ENCODE results near the gene CCDC152.

The CCDC152 gene

DNA sequence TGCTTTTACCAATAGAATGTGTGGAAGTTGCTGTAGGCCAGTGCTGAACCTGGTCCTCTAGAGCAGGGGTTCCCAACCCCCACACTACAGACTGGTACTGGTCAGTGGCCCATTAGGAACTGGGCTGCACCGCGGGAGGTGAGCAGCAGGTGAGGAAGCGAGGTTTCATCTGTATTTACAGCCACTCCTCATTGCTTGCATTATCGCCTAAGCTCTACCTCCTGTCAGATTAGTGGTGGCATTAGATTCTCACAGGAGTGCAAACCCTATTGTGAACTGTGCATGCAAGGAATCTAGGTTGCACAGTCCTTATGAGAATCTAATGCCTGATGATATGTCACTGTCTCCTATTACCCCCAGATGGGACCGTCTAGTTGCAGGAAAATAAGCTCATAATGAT lies 6.1 kb upstream of the CCDC152 start:
- H3K9me3 ChIP-seq (ENCODE audit: control insufficient read depth in 1 of 2, low read length in 2 of 2): no peaks in the 10 kb centered on the region
- no peak overlapping the region for H3K4me3 ChIP-seq (ENCODE audit: low read depth in 1 of 2, low read length in 2 of 2)
- no peaks in the 10 kb centered on the region for H3K36me3 ChIP-seq (ENCODE audit: control insufficient read depth in 1 of 2, insufficient read depth in 2 of 2, low read length in 2 of 2)
- no peaks in the 10 kb centered on the region for H3K27me3 ChIP-seq (ENCODE audit: low read depth, low read length)
- H3K27ac ChIP-seq (ENCODE audit: low read length): no peak overlapping the region
- H3K4me1 ChIP-seq (ENCODE audit: control insufficient read depth in 1 of 2, insufficient read depth in 2 of 2, low read length in 2 of 2): no peaks in the 10 kb centered on the region

DNA sequence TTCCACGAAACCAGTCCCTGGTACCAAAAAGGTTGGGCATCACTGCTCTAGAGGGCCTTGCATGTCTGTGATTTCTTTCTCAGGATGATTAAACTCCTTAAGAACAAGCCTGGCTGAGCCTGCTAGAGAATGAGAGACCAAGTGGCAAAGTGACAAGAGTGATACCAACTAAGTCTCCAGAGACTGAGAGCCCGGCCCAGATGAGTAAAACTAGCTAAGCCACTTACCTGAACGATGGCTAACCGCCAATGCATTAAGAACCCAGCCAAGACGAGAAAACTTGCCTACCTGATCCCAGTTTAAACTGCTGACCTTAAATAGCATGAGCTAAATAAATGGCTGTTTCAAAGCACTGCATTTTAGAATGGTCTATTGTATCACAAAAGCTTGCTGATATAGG lies 5.6 kb upstream of the CCDC152 start:
- Histone ChIP-seq H3K4me1 (ENCODE audit: control insufficient read depth in 1 of 2, insufficient read depth in 2 of 2, low read length in 2 of 2) (no peaks in the 10 kb centered on the region), H3K27me3 (ENCODE audit: low read depth, low read length) (no peaks in the 10 kb centered on the region), H3K9me3 (ENCODE audit: control insufficient read depth in 1 of 2, low read length in 2 of 2) (no peaks in the 10 kb centered on the region), H3K36me3 (ENCODE audit: control insufficient read depth in 1 of 2, insufficient read depth in 2 of 2, low read length in 2 of 2) (no peaks in the 10 kb centered on the region), H3K4me3 (ENCODE audit: low read depth in 1 of 2, low read length in 2 of 2) (no peak overlapping the region), H3K27ac (ENCODE audit: low read length) (no peak overlapping the region)

DNA sequence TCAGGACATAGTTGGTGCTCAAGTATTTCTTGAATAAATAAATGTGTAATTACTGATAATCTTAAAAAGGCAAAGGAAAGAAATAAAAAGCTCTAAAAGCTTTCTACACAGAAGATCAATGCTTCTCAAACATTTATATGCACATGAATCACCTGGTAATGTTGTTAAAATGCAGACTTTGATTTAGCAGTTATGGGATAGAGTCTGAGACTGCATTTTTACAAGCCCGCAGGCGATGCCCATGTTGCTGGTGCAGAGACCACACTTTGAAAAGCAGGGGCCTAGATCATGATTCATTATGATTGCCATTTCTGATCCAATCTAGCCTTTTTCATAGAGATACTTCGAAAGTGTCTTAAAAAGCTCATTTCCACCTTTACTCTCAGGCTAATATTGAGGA lies 3.5 kb upstream of the CCDC152 start:
- Histone ChIP-seq H3K27me3 (ENCODE audit: low read depth, low read length) (peaks cover 8% of the 10 kb centered on the region), H3K4me1 (ENCODE audit: control insufficient read depth in 1 of 2, insufficient read depth in 2 of 2, low read length in 2 of 2) (no peaks in the 10 kb centered on the region), H3K9me3 (ENCODE audit: control insufficient read depth in 1 of 2, low read length in 2 of 2) (no peaks in the 10 kb centered on the region), H3K36me3 (ENCODE audit: control insufficient read depth in 1 of 2, insufficient read depth in 2 of 2, low read length in 2 of 2) (no peaks in the 10 kb centered on the region), H3K4me3 (ENCODE audit: low read depth in 1 of 2, low read length in 2 of 2) (no peak overlapping the region), H3K27ac (ENCODE audit: low read length) (no peak overlapping the region)

DNA sequence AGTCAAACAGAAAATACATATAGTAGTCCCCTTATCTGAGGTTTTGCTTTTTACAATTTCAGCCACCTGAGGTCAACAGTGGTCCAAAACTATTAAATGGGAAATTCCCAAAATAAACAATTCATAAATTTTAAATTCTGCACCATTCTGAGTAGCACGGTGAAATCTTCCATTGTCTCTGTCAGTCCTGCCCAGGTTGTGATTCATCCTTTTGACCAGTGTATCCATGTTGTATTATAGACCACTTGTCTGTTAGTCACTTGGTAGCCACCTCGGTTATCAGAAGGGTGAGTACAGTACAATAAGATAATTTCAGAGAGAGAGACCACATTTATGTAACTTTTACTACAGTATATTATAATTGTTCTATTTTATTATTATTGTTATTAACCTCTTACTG lies 2.8 kb downstream of the CCDC152 start:
- H3K4me3 ChIP-seq (ENCODE audit: low read depth in 1 of 2, low read length in 2 of 2): no peak overlapping the region
- H3K27me3 ChIP-seq (ENCODE audit: low read depth, low read length): peaks cover 8% of the 10 kb centered on the region
- H3K36me3 ChIP-seq (ENCODE audit: control insufficient read depth in 1 of 2, insufficient read depth in 2 of 2, low read length in 2 of 2): no peaks in the 10 kb centered on the region
- no peaks in the 10 kb centered on the region for H3K4me1 ChIP-seq (ENCODE audit: control insufficient read depth in 1 of 2, insufficient read depth in 2 of 2, low read length in 2 of 2)
- H3K27ac ChIP-seq (ENCODE audit: low read length): no peak overlapping the region
- H3K9me3 ChIP-seq (ENCODE audit: control insufficient read depth in 1 of 2, low read length in 2 of 2): no peaks in the 10 kb centered on the region

DNA sequence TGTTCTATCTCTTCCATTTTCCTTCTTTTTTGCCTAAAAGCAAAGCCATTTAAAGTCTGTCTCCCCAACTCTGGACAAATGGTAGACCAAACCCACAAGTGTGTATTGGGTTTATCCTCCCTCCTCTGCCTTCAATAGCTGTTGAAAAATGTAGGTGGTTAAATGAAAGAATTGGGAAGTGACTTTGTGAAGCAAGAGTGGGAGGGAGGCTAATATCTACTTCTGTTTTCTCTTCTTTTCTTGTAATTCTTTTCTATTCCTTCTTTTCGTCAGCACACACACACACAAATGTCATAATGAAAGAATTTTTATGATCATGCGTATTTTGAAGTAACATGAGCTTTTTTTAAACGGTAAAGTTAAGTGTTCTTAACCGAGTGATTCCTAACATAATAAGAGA lies 3.8 kb downstream of the CCDC152 start:
- Histone ChIP-seq H3K27ac (ENCODE audit: low read length) (no peak overlapping the region), H3K36me3 (ENCODE audit: control insufficient read depth in 1 of 2, insufficient read depth in 2 of 2, low read length in 2 of 2) (no peaks in the 10 kb centered on the region), H3K4me1 (ENCODE audit: control insufficient read depth in 1 of 2, insufficient read depth in 2 of 2, low read length in 2 of 2) (no peaks in the 10 kb centered on the region), H3K27me3 (ENCODE audit: low read depth, low read length) (peaks cover 8% of the 10 kb centered on the region), H3K4me3 (ENCODE audit: low read depth in 1 of 2, low read length in 2 of 2) (no peak overlapping the region), H3K9me3 (ENCODE audit: control insufficient read depth in 1 of 2, low read length in 2 of 2) (no peaks in the 10 kb centered on the region)

DNA sequence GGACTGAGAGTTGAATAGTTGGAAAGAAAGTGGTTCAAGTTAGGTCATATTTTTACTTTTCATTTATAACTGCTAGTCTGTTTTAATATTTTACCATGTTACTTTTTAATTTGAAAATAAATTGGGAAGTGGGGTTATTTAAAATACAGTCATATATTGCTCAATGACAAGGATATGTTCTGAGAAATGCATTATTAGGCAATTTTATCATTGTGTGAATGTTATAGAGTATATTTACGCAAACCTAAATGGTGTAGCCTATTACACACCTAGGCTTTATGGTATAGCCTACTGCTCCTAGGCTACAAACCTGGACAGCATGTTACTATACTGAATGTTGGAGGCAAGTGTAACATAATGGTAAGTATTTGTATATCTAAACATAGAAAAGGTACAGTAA lies 5.2 kb downstream of the CCDC152 start:
- Histone ChIP-seq H3K36me3 (ENCODE audit: control insufficient read depth in 1 of 2, insufficient read depth in 2 of 2, low read length in 2 of 2) (no peaks in the 10 kb centered on the region), H3K27ac (ENCODE audit: low read length) (no peak overlapping the region), H3K4me1 (ENCODE audit: control insufficient read depth in 1 of 2, insufficient read depth in 2 of 2, low read length in 2 of 2) (no peaks in the 10 kb centered on the region), H3K27me3 (ENCODE audit: low read depth, low read length) (peaks cover 8% of the 10 kb centered on the region), H3K9me3 (ENCODE audit: control insufficient read depth in 1 of 2, low read length in 2 of 2) (no peaks in the 10 kb centered on the region), H3K4me3 (ENCODE audit: low read depth in 1 of 2, low read length in 2 of 2) (no peak overlapping the region)

DNA sequence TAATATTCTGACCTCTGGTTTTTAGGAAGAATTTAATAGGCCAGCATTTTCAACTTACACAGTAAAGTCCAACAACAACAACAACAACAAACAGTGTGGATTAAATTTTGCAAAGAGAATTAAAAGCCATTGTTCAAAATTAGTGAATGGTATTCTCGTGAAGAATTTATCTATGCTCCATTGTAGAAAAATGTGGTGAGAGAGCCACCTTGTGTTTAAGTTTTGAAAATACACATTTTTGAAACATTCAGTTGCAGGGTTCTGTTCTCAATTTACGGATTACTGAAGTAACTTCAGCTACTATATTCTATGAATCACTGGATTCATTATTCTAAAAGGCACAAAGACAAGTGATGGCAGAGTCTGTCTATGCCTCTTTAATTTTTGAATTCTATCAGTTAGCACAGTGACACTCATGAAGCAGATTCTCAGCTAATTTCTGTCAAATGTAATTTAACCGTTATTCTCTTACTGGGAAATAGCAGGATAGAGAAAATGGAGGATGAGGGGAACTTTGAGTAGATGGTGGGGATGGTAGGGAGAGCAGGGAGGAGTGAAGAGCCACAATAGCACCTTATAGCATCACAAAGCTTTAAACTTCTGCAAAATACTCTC lies 11.0 kb downstream of the CCDC152 start:
- H3K36me3 ChIP-seq (ENCODE audit: control insufficient read depth in 1 of 2, insufficient read depth in 2 of 2, low read length in 2 of 2): no peaks in the 10 kb centered on the region
- H3K4me1 ChIP-seq (ENCODE audit: control insufficient read depth in 1 of 2, insufficient read depth in 2 of 2, low read length in 2 of 2): no peaks in the 10 kb centered on the region
- H3K27ac ChIP-seq (ENCODE audit: low read length): no peak overlapping the region
- no peaks in the 10 kb centered on the region for H3K27me3 ChIP-seq (ENCODE audit: low read depth, low read length)
- H3K9me3 ChIP-seq (ENCODE audit: control insufficient read depth in 1 of 2, low read length in 2 of 2): peaks cover 0 to 2% of the 10 kb centered on the region in 2 donors
- no peak overlapping the region for H3K4me3 ChIP-seq (ENCODE audit: low read depth in 1 of 2, low read length in 2 of 2)

DNA sequence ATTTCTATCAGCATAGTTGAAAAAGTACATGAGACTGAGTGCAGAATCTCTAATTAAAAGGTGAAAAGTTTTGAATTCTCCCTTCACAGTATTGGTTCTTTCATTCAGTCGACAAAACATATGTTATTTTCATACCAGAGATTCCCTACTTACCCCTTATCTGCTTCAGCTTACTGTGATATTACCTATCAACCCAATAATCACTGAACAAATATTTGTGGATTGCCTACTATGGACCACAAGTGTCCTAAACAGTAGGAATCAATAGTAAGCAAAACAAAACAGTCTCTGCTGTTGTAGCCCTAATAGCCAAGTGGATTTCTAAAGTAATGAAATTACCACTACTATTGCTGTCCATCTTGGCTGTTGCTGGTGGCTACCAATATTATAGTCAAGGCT lies 11.5 kb downstream of the CCDC152 start:
- Histone ChIP-seq H3K36me3 (ENCODE audit: control insufficient read depth in 1 of 2, insufficient read depth in 2 of 2, low read length in 2 of 2) (no peaks in the 10 kb centered on the region), H3K4me1 (ENCODE audit: control insufficient read depth in 1 of 2, insufficient read depth in 2 of 2, low read length in 2 of 2) (no peaks in the 10 kb centered on the region), H3K4me3 (ENCODE audit: low read depth in 1 of 2, low read length in 2 of 2) (no peak overlapping the region), H3K9me3 (ENCODE audit: control insufficient read depth in 1 of 2, low read length in 2 of 2) (peaks cover 0 to 2% of the 10 kb centered on the region in 2 donors), H3K27ac (ENCODE audit: low read length) (no peak overlapping the region), H3K27me3 (ENCODE audit: low read depth, low read length) (no peaks in the 10 kb centered on the region)

DNA sequence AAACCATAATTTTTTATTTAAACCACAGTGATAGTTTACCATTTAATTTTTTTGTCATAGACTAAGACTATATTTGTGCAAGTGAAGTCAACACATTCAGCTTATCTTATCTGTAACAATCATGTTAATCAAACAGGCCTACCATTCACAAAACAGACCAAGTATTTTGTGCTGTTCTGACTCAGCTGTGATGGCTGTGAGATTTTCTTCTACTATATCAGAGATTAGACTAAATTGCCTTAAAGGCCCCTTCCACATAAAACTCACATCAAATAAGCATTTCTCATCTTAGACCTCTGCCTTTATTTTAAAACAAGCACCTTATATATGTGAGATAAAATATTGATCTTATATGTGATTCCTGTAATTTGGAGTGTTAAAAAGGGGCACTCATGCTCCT lies 13.4 kb downstream of the CCDC152 start:
- H3K27me3 ChIP-seq (ENCODE audit: low read depth, low read length): no peaks in the 10 kb centered on the region
- no peaks in the 10 kb centered on the region for H3K4me1 ChIP-seq (ENCODE audit: control insufficient read depth in 1 of 2, insufficient read depth in 2 of 2, low read length in 2 of 2)
- H3K27ac ChIP-seq (ENCODE audit: low read length): no peak overlapping the region
- H3K4me3 ChIP-seq (ENCODE audit: low read depth in 1 of 2, low read length in 2 of 2): no peak overlapping the region
- H3K9me3 ChIP-seq (ENCODE audit: control insufficient read depth in 1 of 2, low read length in 2 of 2): peaks cover 0 to 2% of the 10 kb centered on the region in 2 donors
- no peaks in the 10 kb centered on the region for H3K36me3 ChIP-seq (ENCODE audit: control insufficient read depth in 1 of 2, insufficient read depth in 2 of 2, low read length in 2 of 2)

DNA sequence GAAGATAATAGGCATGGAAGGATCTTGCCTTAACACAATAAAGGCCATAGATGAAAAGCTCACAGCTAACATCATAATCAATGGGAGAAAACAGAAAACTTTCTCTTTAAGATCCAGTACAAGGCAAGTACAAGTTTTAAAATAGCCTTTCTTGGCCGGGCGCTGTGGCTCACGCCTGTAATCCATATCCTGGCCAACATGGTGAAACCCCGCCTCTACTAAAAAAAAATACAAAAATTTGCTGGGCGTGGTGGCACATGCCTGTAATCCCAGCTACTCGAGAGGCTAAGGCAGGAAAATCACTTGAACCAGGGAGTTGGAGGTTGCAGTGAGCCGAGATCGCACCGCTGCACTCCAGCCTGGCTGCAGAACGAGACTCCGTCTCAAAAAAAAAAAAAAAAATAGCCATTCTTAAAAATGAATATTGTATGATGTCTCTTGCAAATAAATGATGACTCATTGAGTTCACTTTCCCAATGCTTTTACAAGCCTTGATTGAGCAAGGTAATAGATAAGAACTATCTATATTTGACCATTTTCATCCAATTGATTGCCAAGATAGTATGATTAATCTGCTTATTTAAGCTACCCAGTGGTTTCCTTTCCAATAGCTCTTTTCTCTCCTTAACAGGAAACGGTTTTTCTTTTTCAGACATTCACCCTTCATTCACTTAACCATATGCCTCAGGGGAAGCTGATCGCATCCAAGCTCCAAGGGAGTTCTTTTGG lies 15.8 kb downstream of the CCDC152 start:
- peaks cover 0 to 2% of the 10 kb centered on the region in 2 donors for H3K9me3 ChIP-seq (ENCODE audit: control insufficient read depth in 1 of 2, low read length in 2 of 2)
- no peak overlapping the region for H3K4me3 ChIP-seq (ENCODE audit: low read depth in 1 of 2, low read length in 2 of 2)
- H3K4me1 ChIP-seq (ENCODE audit: control insufficient read depth in 1 of 2, insufficient read depth in 2 of 2, low read length in 2 of 2): no peaks in the 10 kb centered on the region
- no peaks in the 10 kb centered on the region for H3K36me3 ChIP-seq (ENCODE audit: control insufficient read depth in 1 of 2, insufficient read depth in 2 of 2, low read length in 2 of 2)
- no peaks in the 10 kb centered on the region for H3K27me3 ChIP-seq (ENCODE audit: low read depth, low read length)
- H3K27ac ChIP-seq (ENCODE audit: low read length): no peak overlapping the region

DNA sequence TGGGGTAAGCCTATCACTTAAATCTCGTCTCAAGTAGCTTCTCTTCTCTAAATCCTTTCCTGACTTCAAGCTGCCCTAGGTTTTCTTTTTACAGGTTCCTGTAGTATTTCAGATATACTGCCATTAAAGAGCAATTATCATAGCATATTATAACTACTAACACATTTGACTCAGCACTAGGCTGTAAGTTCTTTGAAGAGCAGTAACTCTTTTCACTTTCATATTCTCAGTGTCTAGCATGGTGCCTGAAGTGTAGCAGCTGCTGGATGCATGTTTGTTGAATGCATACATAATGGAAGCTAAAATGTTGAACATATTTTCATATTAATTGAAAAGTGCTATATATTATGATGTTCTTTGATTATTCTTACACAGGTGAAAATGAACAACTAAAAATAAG lies 22.5 kb downstream of the CCDC152 start:
- Histone ChIP-seq H3K27ac (ENCODE audit: low read length) (no peak overlapping the region), H3K4me3 (ENCODE audit: low read depth in 1 of 2, low read length in 2 of 2) (no peak overlapping the region)

DNA sequence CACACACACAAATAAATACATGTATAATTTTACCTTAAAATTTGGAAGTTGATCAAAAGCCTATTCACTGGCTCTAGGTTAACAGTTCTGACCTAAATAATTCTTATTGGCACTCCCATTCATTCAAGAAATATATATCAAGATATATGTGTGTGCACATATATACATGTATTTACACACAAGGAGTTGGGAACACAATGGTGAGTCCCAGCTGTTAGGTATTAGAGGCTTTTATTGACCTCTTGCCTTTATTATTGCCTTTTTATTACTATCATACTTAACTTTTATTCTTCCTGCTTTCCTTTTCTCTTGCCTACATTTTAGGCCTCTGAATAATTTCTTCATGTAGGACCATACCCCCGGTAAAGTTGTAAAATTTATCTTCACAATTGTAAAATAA lies 25.0 kb downstream of the CCDC152 start:
- H3K36me3 ChIP-seq (ENCODE audit: control insufficient read depth in 1 of 2, insufficient read depth in 2 of 2, low read length in 2 of 2): no peaks in the 10 kb centered on the region
- H3K9me3 ChIP-seq (ENCODE audit: control insufficient read depth in 1 of 2, low read length in 2 of 2): peaks cover 2 to 11% of the 10 kb centered on the region in 2 donors
- H3K27me3 ChIP-seq (ENCODE audit: low read depth, low read length): no peaks in the 10 kb centered on the region
- H3K4me1 ChIP-seq (ENCODE audit: control insufficient read depth in 1 of 2, insufficient read depth in 2 of 2, low read length in 2 of 2): no peaks in the 10 kb centered on the region
- H3K27ac ChIP-seq (ENCODE audit: low read length): no peak overlapping the region
- H3K4me3 ChIP-seq (ENCODE audit: low read depth in 1 of 2, low read length in 2 of 2): no peak overlapping the region

More for the DNA sequence above, 22.5 kb downstream of the CCDC152 start:
- Histone ChIP-seq H3K9me3 (ENCODE audit: control insufficient read depth in 1 of 2, low read length in 2 of 2) (no peaks in the 10 kb centered on the region), H3K36me3 (ENCODE audit: control insufficient read depth in 1 of 2, insufficient read depth in 2 of 2, low read length in 2 of 2) (no peaks in the 10 kb centered on the region), H3K4me1 (ENCODE audit: control insufficient read depth in 1 of 2, insufficient read depth in 2 of 2, low read length in 2 of 2) (no peaks in the 10 kb centered on the region), H3K27me3 (ENCODE audit: low read depth, low read length) (no peaks in the 10 kb centered on the region)

Measured in muscle layer of duodenum (tissue), 2 donors.